Adrenal gland (tissue), 5 donors: Measurements from ENCODE around the gene MICAL3.

Experiments used
- POLR2A ChIP-seq, 2 donors: fragments of 450-650 bp; IDR thresholded peaks; one replicate each; pipeline ENCODE4 v1.6.1; 2017; ENCODE audit warnings: antibody characterized with exemption in 2 of 2, mild to moderate bottlenecking in 2 of 2, moderate library complexity in 1 of 2
- TF ChIP-seq, protein P1 (sequence below), 6 experiments: fragments of 450-650 bp in 4 of 6; fragments of 200-600 bp in 2 of 6; sonication (generic) in 1 of 6; IDR thresholded peaks; 1 replicate in 5 of 6; 2 replicates in 1 of 6; pipeline versions ENCODE4 v1.5.1 to v1.8.0; 2016 to 2021; ENCODE audit warnings: antibody characterized with exemption in 6 of 6, mild to moderate bottlenecking in 2 of 6, moderate library complexity in 1 of 6
- donor health status: DM: no; HTN: no; CAD: no.

GRCh38 chr22:17973217-17973616 lies 51.1 kb downstream of the MICAL3 start:
- TF ChIP-seq, protein P1, sequence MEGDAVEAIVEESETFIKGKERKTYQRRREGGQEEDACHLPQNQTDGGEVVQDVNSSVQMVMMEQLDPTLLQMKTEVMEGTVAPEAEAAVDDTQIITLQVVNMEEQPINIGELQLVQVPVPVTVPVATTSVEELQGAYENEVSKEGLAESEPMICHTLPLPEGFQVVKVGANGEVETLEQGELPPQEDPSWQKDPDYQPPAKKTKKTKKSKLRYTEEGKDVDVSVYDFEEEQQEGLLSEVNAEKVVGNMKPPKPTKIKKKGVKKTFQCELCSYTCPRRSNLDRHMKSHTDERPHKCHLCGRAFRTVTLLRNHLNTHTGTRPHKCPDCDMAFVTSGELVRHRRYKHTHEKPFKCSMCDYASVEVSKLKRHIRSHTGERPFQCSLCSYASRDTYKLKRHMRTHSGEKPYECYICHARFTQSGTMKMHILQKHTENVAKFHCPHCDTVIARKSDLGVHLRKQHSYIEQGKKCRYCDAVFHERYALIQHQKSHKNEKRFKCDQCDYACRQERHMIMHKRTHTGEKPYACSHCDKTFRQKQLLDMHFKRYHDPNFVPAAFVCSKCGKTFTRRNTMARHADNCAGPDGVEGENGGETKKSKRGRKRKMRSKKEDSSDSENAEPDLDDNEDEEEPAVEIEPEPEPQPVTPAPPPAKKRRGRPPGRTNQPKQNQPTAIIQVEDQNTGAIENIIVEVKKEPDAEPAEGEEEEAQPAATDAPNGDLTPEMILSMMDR (IDR thresholded peaks at IDR 0.05), result no peak
- no peak for TF ChIP-seq POLR2A (IDR thresholded peaks at IDR 0.05)
